ENCODE results near the gene ARHGAP23. TPM values are rescaled to one million over a fixed set of nuclear protein-coding genes. Genes with fewer than 3 reads are reported as not detected.
A peak's percentile ranks its signal among the peaks of the same experiment; 100 is the strongest.

The ARHGAP23 gene
- polyA plus RNA-seq, 1 donor from 2014 or later: 1.6 TPM

DNA sequence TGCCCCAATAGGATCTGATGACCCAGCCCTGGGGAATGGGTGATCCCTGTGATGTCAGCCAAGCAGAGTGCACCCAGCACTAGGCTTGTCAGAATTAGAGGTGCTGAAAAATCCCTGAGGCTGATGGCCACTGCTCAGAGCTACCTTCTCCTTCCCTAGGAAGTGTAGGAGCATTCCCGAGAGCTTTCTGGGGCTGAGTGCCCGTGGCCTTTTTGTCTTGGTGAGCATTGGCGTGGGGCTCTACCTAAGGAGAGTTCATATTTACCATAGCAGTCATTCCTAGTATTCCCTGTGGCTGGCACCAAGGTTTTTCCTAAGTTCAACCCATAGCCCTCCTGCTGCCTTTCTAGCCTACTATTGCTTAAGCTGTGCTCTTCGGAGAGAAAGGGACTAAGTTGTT, 22.6 kb upstream of the ARHGAP23 start:
- no peak overlapping the region for H3K4me2 ChIP-seq (ENCODE audit: low read length)
- H3K79me2 ChIP-seq (replicated peaks; ENCODE audit: insufficient read depth, low read length): no peaks in the 10 kb centered on the region
- H3F3A ChIP-seq (ENCODE audit: insufficient read depth, low read length, poor library complexity, severe bottlenecking): no peaks in the 10 kb centered on the region
- no peaks in the 10 kb centered on the region for H3K27me3 ChIP-seq (ENCODE audit: insufficient read depth, low read depth, low read length)
- no peaks in the 10 kb centered on the region for H3K36me3 ChIP-seq (ENCODE audit: insufficient read depth, low read length)
- no peak overlapping the region for H3K9ac ChIP-seq (ENCODE audit: low read length)
- H3K9me3 ChIP-seq (ENCODE audit: low read length): no peaks in the 10 kb centered on the region
- H3K27ac ChIP-seq (ENCODE audit: low read length): no peak overlapping the region
- H2AFZ ChIP-seq (ENCODE audit: low read depth, low read length): no peak overlapping the region
- no peak for TF ChIP-seq SMC3 (conservative IDR thresholded peaks at IDR 0.05; ENCODE audit: poor library complexity)
- H3K9me2 ChIP-seq (ENCODE audit: insufficient read depth, low read length): no peaks in the 10 kb centered on the region
- no peak overlapping the region for H3K4me3 ChIP-seq (ENCODE audit: low read length)
- no peaks in the 10 kb centered on the region for H4K20me1 ChIP-seq (ENCODE audit: insufficient read depth)

DNA sequence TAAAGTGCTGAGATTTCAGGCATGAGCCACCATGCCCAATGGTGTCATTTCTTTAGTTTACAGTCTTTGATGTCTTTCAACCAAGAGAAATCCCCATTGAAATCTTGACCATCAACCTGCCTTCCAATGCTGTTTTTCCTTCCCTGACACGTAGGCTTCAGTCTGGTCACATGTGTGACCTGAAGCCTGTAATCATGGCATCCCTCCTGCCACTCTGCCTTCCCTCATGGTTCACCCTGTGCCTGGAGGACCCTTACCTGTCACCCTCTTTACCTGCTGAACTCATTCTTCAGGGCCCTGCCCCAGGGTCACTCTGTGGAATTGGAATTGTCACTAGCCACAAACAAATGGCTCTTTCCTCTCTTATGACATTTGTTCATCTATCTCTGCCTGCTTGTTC, 18.1 kb upstream of the ARHGAP23 start:
- TF ChIP-seq SMC3 (conservative IDR thresholded peaks at IDR 0.05; ENCODE audit: poor library complexity) (no peak), EZH2 (IDR thresholded peaks at IDR 0.05; ENCODE audit: borderline replicate concordance, insufficient read depth, low read length, poor library complexity, severe bottlenecking) (no peak), RAD21 (conservative IDR thresholded peaks at IDR 0.05) (no peak), TAF1 (IDR thresholded peaks at IDR 0.05; ENCODE audit: low read depth) (no peak), EP300 (conservative IDR thresholded peaks at IDR 0.05; ENCODE audit: poor library complexity, severe bottlenecking) (no peak), MXI1 (conservative IDR thresholded peaks at IDR 0.05; ENCODE audit: poor library complexity, severe bottlenecking) (no peak), POLR2AphosphoS5 (IDR thresholded peaks at IDR 0.05) (no peak)
- TF ChIP-seq, protein P1, sequence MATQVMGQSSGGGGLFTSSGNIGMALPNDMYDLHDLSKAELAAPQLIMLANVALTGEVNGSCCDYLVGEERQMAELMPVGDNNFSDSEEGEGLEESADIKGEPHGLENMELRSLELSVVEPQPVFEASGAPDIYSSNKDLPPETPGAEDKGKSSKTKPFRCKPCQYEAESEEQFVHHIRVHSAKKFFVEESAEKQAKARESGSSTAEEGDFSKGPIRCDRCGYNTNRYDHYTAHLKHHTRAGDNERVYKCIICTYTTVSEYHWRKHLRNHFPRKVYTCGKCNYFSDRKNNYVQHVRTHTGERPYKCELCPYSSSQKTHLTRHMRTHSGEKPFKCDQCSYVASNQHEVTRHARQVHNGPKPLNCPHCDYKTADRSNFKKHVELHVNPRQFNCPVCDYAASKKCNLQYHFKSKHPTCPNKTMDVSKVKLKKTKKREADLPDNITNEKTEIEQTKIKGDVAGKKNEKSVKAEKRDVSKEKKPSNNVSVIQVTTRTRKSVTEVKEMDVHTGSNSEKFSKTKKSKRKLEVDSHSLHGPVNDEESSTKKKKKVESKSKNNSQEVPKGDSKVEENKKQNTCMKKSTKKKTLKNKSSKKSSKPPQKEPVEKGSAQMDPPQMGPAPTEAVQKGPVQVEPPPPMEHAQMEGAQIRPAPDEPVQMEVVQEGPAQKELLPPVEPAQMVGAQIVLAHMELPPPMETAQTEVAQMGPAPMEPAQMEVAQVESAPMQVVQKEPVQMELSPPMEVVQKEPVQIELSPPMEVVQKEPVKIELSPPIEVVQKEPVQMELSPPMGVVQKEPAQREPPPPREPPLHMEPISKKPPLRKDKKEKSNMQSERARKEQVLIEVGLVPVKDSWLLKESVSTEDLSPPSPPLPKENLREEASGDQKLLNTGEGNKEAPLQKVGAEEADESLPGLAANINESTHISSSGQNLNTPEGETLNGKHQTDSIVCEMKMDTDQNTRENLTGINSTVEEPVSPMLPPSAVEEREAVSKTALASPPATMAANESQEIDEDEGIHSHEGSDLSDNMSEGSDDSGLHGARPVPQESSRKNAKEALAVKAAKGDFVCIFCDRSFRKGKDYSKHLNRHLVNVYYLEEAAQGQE (IDR thresholded peaks at IDR 0.05; ENCODE audit: borderline replicate concordance): no peak
- no peaks in the 10 kb centered on the region for H4K20me1 ChIP-seq (ENCODE audit: insufficient read depth)
- H3K4me3 ChIP-seq (ENCODE audit: low read length): no peak overlapping the region
- no peak overlapping the region for H2AFZ ChIP-seq (ENCODE audit: low read depth, low read length)
- H3K27ac ChIP-seq (ENCODE audit: low read length): no peak overlapping the region
- H3K79me2 ChIP-seq (replicated peaks; ENCODE audit: insufficient read depth, low read length): no peaks in the 10 kb centered on the region
- H3K27me3 ChIP-seq (ENCODE audit: insufficient read depth, low read depth, low read length): no peaks in the 10 kb centered on the region
- no peak overlapping the region for H3K4me2 ChIP-seq (ENCODE audit: low read length)
- H3K9me2 ChIP-seq (ENCODE audit: insufficient read depth, low read length): no peaks in the 10 kb centered on the region
- no peaks in the 10 kb centered on the region for H3F3A ChIP-seq (ENCODE audit: insufficient read depth, low read length, poor library complexity, severe bottlenecking)
- no peaks in the 10 kb centered on the region for H3K9me3 ChIP-seq (ENCODE audit: low read length)
- no peaks in the 10 kb centered on the region for H3K36me3 ChIP-seq (ENCODE audit: insufficient read depth, low read length)
- H3K9ac ChIP-seq (ENCODE audit: low read length): no peak overlapping the region

DNA sequence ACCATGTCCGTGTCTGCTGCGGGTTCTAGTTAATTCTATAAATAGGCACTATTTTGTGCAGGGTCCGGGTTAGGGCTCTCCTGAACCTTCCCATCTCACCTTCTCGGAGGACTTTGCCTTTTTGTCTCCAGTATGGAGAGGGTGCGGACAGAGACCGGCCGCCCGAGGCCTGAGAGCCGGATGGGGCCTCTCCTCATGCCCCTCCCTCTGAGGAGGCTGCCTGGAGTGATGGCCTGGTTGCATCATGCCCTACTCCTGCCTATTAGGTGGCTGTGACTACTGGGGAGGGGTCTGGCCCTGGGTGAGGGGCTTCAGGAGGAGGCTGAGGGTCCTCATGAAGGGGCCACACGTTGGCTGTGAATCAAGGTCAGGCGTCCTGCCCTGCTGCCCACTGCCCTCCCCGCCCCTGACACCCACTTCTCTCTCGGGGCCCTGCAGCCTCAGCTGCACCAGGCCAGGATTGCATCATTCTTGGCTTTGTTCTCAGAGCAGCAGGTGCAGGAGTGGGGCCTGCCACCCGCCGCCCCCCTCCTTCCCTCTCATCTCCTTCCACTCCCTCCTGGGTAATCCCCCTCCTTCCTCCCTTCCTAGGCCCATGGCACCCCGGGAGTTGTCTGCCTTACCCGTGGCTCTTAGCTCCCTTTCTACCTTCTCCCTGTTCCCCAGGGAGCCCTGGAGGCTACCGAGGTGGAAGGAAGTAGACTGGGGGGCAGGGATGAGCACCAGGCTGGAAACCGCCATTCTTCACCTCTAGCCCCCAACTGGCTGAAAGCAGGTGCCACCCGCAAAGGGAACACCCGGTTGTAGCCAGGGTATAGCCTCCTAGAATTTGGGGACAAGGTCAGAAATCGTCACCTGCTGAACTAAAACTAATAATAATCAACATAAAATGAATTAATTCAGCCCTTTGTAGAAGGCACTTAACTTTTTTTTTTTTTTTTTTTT, 12.7 kb upstream of the ARHGAP23 start:
- no peaks in the 10 kb centered on the region for H3F3A ChIP-seq (ENCODE audit: insufficient read depth, low read length, poor library complexity, severe bottlenecking)
- H3K4me2 ChIP-seq (ENCODE audit: low read length): no peak overlapping the region
- H3K27me3 ChIP-seq (ENCODE audit: insufficient read depth, low read depth, low read length): no peaks in the 10 kb centered on the region
- peak overlapping the region; percentile 40 for H3K27ac ChIP-seq (ENCODE audit: low read length)
- H3K9ac ChIP-seq (ENCODE audit: low read length): peak overlapping the region; percentile 65
- peak; percentile 33 for TF ChIP-seq POLR2AphosphoS5 (IDR thresholded peaks at IDR 0.05)
- TF ChIP-seq, protein P2, sequence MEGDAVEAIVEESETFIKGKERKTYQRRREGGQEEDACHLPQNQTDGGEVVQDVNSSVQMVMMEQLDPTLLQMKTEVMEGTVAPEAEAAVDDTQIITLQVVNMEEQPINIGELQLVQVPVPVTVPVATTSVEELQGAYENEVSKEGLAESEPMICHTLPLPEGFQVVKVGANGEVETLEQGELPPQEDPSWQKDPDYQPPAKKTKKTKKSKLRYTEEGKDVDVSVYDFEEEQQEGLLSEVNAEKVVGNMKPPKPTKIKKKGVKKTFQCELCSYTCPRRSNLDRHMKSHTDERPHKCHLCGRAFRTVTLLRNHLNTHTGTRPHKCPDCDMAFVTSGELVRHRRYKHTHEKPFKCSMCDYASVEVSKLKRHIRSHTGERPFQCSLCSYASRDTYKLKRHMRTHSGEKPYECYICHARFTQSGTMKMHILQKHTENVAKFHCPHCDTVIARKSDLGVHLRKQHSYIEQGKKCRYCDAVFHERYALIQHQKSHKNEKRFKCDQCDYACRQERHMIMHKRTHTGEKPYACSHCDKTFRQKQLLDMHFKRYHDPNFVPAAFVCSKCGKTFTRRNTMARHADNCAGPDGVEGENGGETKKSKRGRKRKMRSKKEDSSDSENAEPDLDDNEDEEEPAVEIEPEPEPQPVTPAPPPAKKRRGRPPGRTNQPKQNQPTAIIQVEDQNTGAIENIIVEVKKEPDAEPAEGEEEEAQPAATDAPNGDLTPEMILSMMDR (IDR thresholded peaks at IDR 0.05; ENCODE audit: poor library complexity, severe bottlenecking): no peak
- H3K36me3 ChIP-seq (ENCODE audit: insufficient read depth, low read length): no peaks in the 10 kb centered on the region
- H3K4me3 ChIP-seq (ENCODE audit: low read length): no peak overlapping the region
- no peaks in the 10 kb centered on the region for H4K20me1 ChIP-seq (ENCODE audit: insufficient read depth)
- no peaks in the 10 kb centered on the region for H3K79me2 ChIP-seq (replicated peaks; ENCODE audit: insufficient read depth, low read length)
- H3K9me2 ChIP-seq (ENCODE audit: insufficient read depth, low read length): no peaks in the 10 kb centered on the region
- H3K9me3 ChIP-seq (ENCODE audit: low read length): no peaks in the 10 kb centered on the region
- H2AFZ ChIP-seq (ENCODE audit: low read depth, low read length): peak overlapping the region; percentile 81

All from neural cell (in vitro differentiated cells).